HG02678 (cell line): Measurements from ENCODE around the gene ANKRD13A.
"Not testable (repeated sequence)": the region's sequence is repeated elsewhere in the genome, so short reads cannot be mapped to it uniquely, and the experiment has no call there.

Experiments used
- ATAC-seq: cut with Tn5 transposase; IDR thresholded peaks from one replicate; pipeline ENCODE4 v1.9.1; 2021; ENCODE audit warnings: mild to moderate bottlenecking, moderate library complexity; ENCODE audit not compliant: unreplicated experiment

Gene ANKRD13A

GRCh38 chr12:110047297-110047940 is 48.2 kb downstream of the ANKRD13A start:
- ATAC-seq: no peak

- peak; percentile 100 for ATAC-seq
These were observed 49.2 kb downstream of the ANKRD13A start, which contains the start of gene C12orf76 for GRCh38 chr12:110048242-110049027. Gene C12orf76 (minus strand): TSS chr12:110048522. CDS start chr12:110048495, 27 bp downstream.

GRCh38 chr12:110049034-110049433 is 49.8 kb downstream of the ANKRD13A start:
- ATAC-seq: not testable (repeated sequence)

- ATAC-seq: not testable (repeated sequence)
These were observed 50.4 kb downstream of the ANKRD13A start for GRCh38 chr12:110049666-110050065.

GRCh38 chr12:110050927-110051326 is 51.7 kb downstream of the ANKRD13A start:
- ATAC-seq: no peak

- ATAC-seq: not testable (repeated sequence)
These were observed 56.4 kb downstream of the ANKRD13A start for GRCh38 chr12:110055375-110056352.

GRCh38 chr12:110056643-110057042 is 57.4 kb downstream of the ANKRD13A start:
- ATAC-seq: not testable (repeated sequence)

- ATAC-seq: no peak
These were observed 59.8 kb downstream of the ANKRD13A start for GRCh38 chr12:110058875-110059615.

GRCh38 chr12:110059651-110060000 is 60.4 kb downstream of the ANKRD13A start:
- ATAC-seq: no peak

- no peak for ATAC-seq
These were observed 63.0 kb downstream of the ANKRD13A start for GRCh38 chr12:110062241-110062640.

- no peak for ATAC-seq
These were observed 66.3 kb downstream of the ANKRD13A start for GRCh38 chr12:110065540-110065939.

GRCh38 chr12:110067531-110067930 is 68.3 kb downstream of the ANKRD13A start:
- no peak for ATAC-seq

GRCh38 chr12:110068115-110068514 is 68.9 kb downstream of the ANKRD13A start:
- ATAC-seq: not testable (repeated sequence)

GRCh38 chr12:110068654-110069053 is 69.4 kb downstream of the ANKRD13A start:
- no peak for ATAC-seq

- no peak for ATAC-seq
These were observed 72.3 kb downstream of the ANKRD13A start for GRCh38 chr12:110071504-110071903.

GRCh38 chr12:110071967-110072366 is 72.7 kb downstream of the ANKRD13A start:
- ATAC-seq: no peak

- ATAC-seq: not testable (repeated sequence)
These were observed 73.4 kb downstream of the ANKRD13A start for GRCh38 chr12:110072636-110073035.

GRCh38 chr12:110073049-110073831 is 74.0 kb downstream of the ANKRD13A start:
- no peak for ATAC-seq

GRCh38 chr12:110074089-110074488 is 74.9 kb downstream of the ANKRD13A start:
- no peak for ATAC-seq

- no peak for ATAC-seq
These were observed 76.7 kb downstream of the ANKRD13A start for GRCh38 chr12:110075880-110076279.
